Esophagus squamous epithelium (tissue), 4 donors: Measurements from ENCODE around the gene ARID1A.

Experiments used
- POLR2A ChIP-seq, 4 donors: fragments of 450-650 bp; IDR thresholded peaks; one replicate each; pipeline ENCODE4 v1.6.1; 2017; ENCODE audit warnings: antibody characterized with exemption in 4 of 4, mild to moderate bottlenecking in 4 of 4, moderate library complexity in 3 of 4
- TF ChIP-seq, protein P1 (sequence below), 6 experiments: fragments of 450-650 bp in 4 of 6; fragments of 200-600 bp in 2 of 6; sonication (generic) in 2 of 6; IDR thresholded peaks; one replicate each; pipeline ENCODE4 v1.5.1; 2016 to 2019; ENCODE audit warnings: antibody characterized with exemption in 6 of 6, mild to moderate bottlenecking in 4 of 6, moderate library complexity in 4 of 6

DNA sequence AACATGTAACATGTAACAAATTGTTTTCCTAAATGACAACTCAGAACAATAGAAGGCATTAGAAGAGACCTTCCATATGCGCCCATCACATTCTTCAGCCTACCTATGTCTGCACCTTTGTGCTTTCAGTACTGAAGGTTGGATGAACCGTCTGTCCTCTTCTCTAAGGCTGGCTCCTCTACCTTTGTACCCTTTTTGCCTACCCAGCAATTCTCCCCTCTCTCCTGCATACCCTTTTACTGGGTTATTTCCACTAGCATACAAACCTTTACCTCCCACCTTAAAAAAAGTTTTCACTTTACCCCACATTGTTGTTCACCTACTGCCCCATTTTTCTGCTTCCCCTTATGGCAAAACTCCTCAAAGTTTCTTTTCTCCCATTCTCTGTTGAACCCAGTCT is 97.1 kb downstream of the ARID1A start:
- TF ChIP-seq POLR2A (IDR thresholded peaks at IDR 0.05), result no peak
- TF ChIP-seq, protein P1, sequence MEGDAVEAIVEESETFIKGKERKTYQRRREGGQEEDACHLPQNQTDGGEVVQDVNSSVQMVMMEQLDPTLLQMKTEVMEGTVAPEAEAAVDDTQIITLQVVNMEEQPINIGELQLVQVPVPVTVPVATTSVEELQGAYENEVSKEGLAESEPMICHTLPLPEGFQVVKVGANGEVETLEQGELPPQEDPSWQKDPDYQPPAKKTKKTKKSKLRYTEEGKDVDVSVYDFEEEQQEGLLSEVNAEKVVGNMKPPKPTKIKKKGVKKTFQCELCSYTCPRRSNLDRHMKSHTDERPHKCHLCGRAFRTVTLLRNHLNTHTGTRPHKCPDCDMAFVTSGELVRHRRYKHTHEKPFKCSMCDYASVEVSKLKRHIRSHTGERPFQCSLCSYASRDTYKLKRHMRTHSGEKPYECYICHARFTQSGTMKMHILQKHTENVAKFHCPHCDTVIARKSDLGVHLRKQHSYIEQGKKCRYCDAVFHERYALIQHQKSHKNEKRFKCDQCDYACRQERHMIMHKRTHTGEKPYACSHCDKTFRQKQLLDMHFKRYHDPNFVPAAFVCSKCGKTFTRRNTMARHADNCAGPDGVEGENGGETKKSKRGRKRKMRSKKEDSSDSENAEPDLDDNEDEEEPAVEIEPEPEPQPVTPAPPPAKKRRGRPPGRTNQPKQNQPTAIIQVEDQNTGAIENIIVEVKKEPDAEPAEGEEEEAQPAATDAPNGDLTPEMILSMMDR (IDR thresholded peaks at IDR 0.05), result no peak
